Progenitor cell of endocrine pancreas (in vitro differentiated cells): ENCODE data around the gene ACTN4. TPM values are rescaled to one million over a fixed set of nuclear protein-coding genes. Genes with fewer than 3 reads are reported as not detected.

Source experiments
- DNase-seq: peaks from one replicate; pipeline ENCODE4 v3.0.0; 2021; ENCODE audit warnings: low spot score; ENCODE audit not compliant: unreplicated experiment
- H3K27ac Mint-ChIP-seq: 2 replicates; pipeline ENCODE4 v1.8.0; 2021; ENCODE audit warnings: mild to moderate bottlenecking, moderate library complexity, mixed read lengths
- H3K27me3 Mint-ChIP-seq: 2 replicates; pipeline ENCODE4 v1.8.0; 2021; ENCODE audit warnings: mixed read lengths
- H3K36me3 Mint-ChIP-seq: 2 replicates; pipeline ENCODE4 v1.8.0; 2022; ENCODE audit warnings: mixed read lengths; ENCODE audit not compliant: insufficient read depth
- H3K4me1 Mint-ChIP-seq: 2 replicates; pipeline ENCODE4 v1.8.0; 2021; ENCODE audit warnings: low read depth, mixed read lengths
- H3K4me3 Mint-ChIP-seq: 2 replicates; pipeline ENCODE4 v1.8.0; 2021; ENCODE audit warnings: low read depth, mild to moderate bottlenecking, moderate library complexity, mixed read lengths
- H3K9me3 Mint-ChIP-seq: 2 replicates; pipeline ENCODE4 v1.8.0; 2021; ENCODE audit warnings: low read depth, mixed read lengths
- CTCF ChIP-seq: fragments of 200-600 bp; sonication (generic); IDR thresholded peaks from one replicate; pipeline ENCODE4 v1.5.0; 2021; ENCODE audit warnings: antibody characterized with exemption, mild to moderate bottlenecking; ENCODE audit not compliant: unreplicated experiment
- total RNA-seq: library from RNA; stranded (reverse); gene quantifications from 2 replicates; pipeline ENCODE4 v1.2.1, GENCODE V29; 2021

The ACTN4 gene
- total RNA-seq, 1 donor from 2014 or later = 639 TPM

GRCh38 chr19:38660724-38661123 is 13.3 kb downstream of the ACTN4 start:
- no peak overlapping the region for H3K4me3 Mint-ChIP-seq
- H3K9me3 Mint-ChIP-seq = no peaks in the 10 kb centered on the region
- DNase-seq = no peak
- H3K36me3 Mint-ChIP-seq = peaks cover 12% of the 10 kb centered on the region
- TF ChIP-seq CTCF = no peak
- H3K4me1 Mint-ChIP-seq = peaks cover 82% of the 10 kb centered on the region
- H3K27ac Mint-ChIP-seq = peak overlapping the region; percentile 94
- H3K27me3 Mint-ChIP-seq = no peaks in the 10 kb centered on the region

- no peak for TF ChIP-seq CTCF
- no peaks in the 10 kb centered on the region for H3K27me3 Mint-ChIP-seq
- peaks cover 9% of the 10 kb centered on the region for H3K36me3 Mint-ChIP-seq
- H3K9me3 Mint-ChIP-seq = no peaks in the 10 kb centered on the region
- no peak for DNase-seq
- peaks cover 82% of the 10 kb centered on the region for H3K4me1 Mint-ChIP-seq
- H3K4me3 Mint-ChIP-seq = no peak overlapping the region
- H3K27ac Mint-ChIP-seq = peak overlapping the region; percentile 94
Observed at GRCh38 chr19:38661136-38661535, 13.7 kb downstream of the ACTN4 start.

GRCh38 chr19:38661996-38662395 is 14.5 kb downstream of the ACTN4 start:
- Mint-ChIP-seq H3K36me3 (peaks cover 6% of the 10 kb centered on the region), H3K9me3 (no peaks in the 10 kb centered on the region), H3K27me3 (no peaks in the 10 kb centered on the region), H3K27ac (peak overlapping the region; percentile 95), H3K4me3 (peak overlapping the region; percentile 1), H3K4me1 (peaks cover 85% of the 10 kb centered on the region)
- no peak for TF ChIP-seq CTCF
- no peak for DNase-seq

- H3K9me3 Mint-ChIP-seq = no peaks in the 10 kb centered on the region
- H3K4me3 Mint-ChIP-seq = peak overlapping the region; percentile 19
- no peak for TF ChIP-seq CTCF
- no peak for DNase-seq
- H3K27ac Mint-ChIP-seq = peak overlapping the region; percentile 95
- no peaks in the 10 kb centered on the region for H3K27me3 Mint-ChIP-seq
- peaks cover 7% of the 10 kb centered on the region for H3K36me3 Mint-ChIP-seq
- peaks cover 86% of the 10 kb centered on the region for H3K4me1 Mint-ChIP-seq
Observed at GRCh38 chr19:38662537-38663155, 15.2 kb downstream of the ACTN4 start.

GRCh38 chr19:38663156-38663651 is 15.8 kb downstream of the ACTN4 start:
- no peaks in the 10 kb centered on the region for H3K27me3 Mint-ChIP-seq
- no peak for TF ChIP-seq CTCF
- no peak overlapping the region for H3K4me3 Mint-ChIP-seq
- H3K4me1 Mint-ChIP-seq = peaks cover 86% of the 10 kb centered on the region
- peaks cover 7% of the 10 kb centered on the region for H3K36me3 Mint-ChIP-seq
- no peak for DNase-seq
- no peaks in the 10 kb centered on the region for H3K9me3 Mint-ChIP-seq
- H3K27ac Mint-ChIP-seq = peak overlapping the region; percentile 95
